Measurements from ENCODE around the gene PGAP1. TPM values are rescaled to one million over a fixed set of nuclear protein-coding genes. Genes with fewer than 3 reads are reported as not detected.

Gene PGAP1, protein sequence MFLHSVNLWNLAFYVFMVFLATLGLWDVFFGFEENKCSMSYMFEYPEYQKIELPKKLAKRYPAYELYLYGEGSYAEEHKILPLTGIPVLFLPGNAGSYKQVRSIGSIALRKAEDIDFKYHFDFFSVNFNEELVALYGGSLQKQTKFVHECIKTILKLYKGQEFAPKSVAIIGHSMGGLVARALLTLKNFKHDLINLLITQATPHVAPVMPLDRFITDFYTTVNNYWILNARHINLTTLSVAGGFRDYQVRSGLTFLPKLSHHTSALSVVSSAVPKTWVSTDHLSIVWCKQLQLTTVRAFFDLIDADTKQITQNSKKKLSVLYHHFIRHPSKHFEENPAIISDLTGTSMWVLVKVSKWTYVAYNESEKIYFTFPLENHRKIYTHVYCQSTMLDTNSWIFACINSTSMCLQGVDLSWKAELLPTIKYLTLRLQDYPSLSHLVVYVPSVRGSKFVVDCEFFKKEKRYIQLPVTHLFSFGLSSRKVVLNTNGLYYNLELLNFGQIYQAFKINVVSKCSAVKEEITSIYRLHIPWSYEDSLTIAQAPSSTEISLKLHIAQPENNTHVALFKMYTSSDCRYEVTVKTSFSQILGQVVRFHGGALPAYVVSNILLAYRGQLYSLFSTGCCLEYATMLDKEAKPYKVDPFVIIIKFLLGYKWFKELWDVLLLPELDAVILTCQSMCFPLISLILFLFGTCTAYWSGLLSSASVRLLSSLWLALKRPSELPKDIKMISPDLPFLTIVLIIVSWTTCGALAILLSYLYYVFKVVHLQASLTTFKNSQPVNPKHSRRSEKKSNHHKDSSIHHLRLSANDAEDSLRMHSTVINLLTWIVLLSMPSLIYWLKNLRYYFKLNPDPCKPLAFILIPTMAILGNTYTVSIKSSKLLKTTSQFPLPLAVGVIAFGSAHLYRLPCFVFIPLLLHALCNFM
- total RNA-seq: 4.4 and 5.7 TPM in 2 replicates

GRCh38 chr2:196926562-196927375, at the start of gene PGAP1:
Gene PGAP1 (minus strand): TSS chr2:196926707. CDS start chr2:196926616, 91 bp downstream.

GRCh38 chr2:196809260-196809659, 117.2 kb downstream of the PGAP1 start, which contains the start of gene C2orf66:
Gene C2orf66 (minus strand): TSS chr2:196809355. CDS start chr2:196809336, 19 bp downstream.

Other genes with a start within 250 kb of the PGAP1 start
- gene GTF3C3, start 127.0 kb downstream of the PGAP1 start, total RNA-seq: 26.4 and 37.7 TPM in 2 replicates
- under 0.01 TPM in 1 of 2 replicates, not detected in the other for gene C2orf66, start 117.4 kb downstream of the PGAP1 start, total RNA-seq